IMR-90 (cell line): Measurements from ENCODE around the gene KRT72.

Source experiments
- BHLHE40 ChIP-seq: fragments of 150-350 bp; IDR thresholded peaks from 2 replicates; pipeline ENCODE4 v1.6.1; 2016; ENCODE audit warnings: mild to moderate bottlenecking, low read depth, low read length
- CEBPB ChIP-seq: IDR thresholded peaks from 2 replicates; pipeline ENCODE4 v1.6.1; 2012; ENCODE audit warnings: low read depth, low read length, improper control_type of control experiment
- CTCF ChIP-seq: conservative IDR thresholded peaks from 2 replicates; pipeline ENCODE4 v1.5.1; 2012; ENCODE audit warnings: mild to moderate bottlenecking, low read depth, low read length, improper control_type of control experiment
- ELK1 ChIP-seq: fragments of 150-350 bp; IDR thresholded peaks from 2 replicates; pipeline ENCODE4 v1.6.1; 2016; ENCODE audit warnings: low read depth, mild to moderate bottlenecking, low read length, moderate library complexity, borderline replicate concordance
- FOS ChIP-seq: fragments of 150-350 bp; IDR thresholded peaks from 2 replicates; pipeline ENCODE4 v1.6.1; 2016; ENCODE audit warnings: low read depth, low read length
- MXI1 ChIP-seq: IDR thresholded peaks from 2 replicates; pipeline ENCODE4 v1.6.1; 2012; ENCODE audit warnings: low read depth, mild to moderate bottlenecking, low read length, moderate library complexity, borderline replicate concordance
- POLR2A ChIP-seq: IDR thresholded peaks from 2 replicates; pipeline ENCODE4 v1.6.1; 2012; ENCODE audit warnings: mild to moderate bottlenecking, low read depth, low read length
- RAD21 ChIP-seq: IDR thresholded peaks from 2 replicates; pipeline ENCODE4 v1.6.1; 2012; ENCODE audit warnings: low read length, improper control_type of control experiment
- RCOR1 ChIP-seq: IDR thresholded peaks from 2 replicates; pipeline ENCODE4 v1.6.1; 2012; ENCODE audit warnings: mild to moderate bottlenecking, low read length, improper control_type of control experiment; ENCODE audit not compliant: insufficient replicate concordance
- RFX5 ChIP-seq: IDR thresholded peaks from 2 replicates; pipeline ENCODE4 v1.8.0; 2012; ENCODE audit warnings: low read depth, mild to moderate bottlenecking, low read length, moderate library complexity

DNA sequence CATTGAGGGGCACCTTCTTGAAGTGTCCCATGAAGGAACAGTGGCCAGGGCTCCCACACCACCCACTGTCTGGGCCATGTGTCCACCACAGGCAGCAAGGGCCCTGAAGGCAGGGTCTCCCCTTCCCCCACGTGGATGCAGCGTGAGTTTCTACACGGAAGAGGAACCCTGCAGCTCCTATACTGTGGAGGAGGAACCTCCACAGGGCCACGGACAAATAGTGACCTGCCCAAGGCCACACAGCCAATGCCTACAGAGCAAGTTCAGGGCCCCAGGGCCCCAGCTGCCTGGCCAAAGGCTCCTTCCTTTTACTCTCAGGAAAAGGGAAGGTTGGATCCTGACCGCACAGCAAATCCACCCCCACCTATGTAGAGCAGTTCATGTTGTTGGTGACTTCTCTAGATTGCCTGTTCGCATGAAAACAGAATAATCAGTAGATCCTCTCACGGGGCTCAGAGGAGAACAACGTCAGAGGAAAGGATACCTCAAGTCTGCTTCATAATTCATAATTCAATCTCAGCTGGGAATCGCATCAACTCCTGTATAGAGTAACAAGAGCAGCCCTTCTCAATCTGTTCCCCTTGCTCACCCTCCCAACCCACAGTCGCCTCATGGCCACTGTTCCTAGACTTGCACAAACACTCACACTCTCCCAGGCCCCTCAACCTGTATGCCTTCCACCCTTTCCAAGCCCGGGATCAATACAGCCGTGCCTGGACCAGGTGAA, 28.2 kb upstream of the KRT72 start:
- no peak for TF ChIP-seq CTCF
- TF ChIP-seq BHLHE40, result no peak
- TF ChIP-seq RFX5, result no peak
- no peak for TF ChIP-seq RCOR1
- no peak for TF ChIP-seq POLR2A
- TF ChIP-seq ELK1, result no peak
- TF ChIP-seq CEBPB, result no peak
- no peak for TF ChIP-seq RAD21
- TF ChIP-seq MXI1, result no peak
- TF ChIP-seq FOS, result no peak
